Muscle of leg (tissue), 11 donors: ENCODE measurements around the gene UQCRQ. TPM values are rescaled to one million over a fixed set of nuclear protein-coding genes. Genes with fewer than 3 reads are reported as not detected.

ENCODE experiments used
- DNase-seq: peaks from one replicate; pipeline ENCODE4 v3.0.0; 2013
- H3K27ac ChIP-seq: one replicate; pipeline ENCODE4 v1.5.1; 2013; ENCODE audit warnings: mild to moderate bottlenecking, low read length, control low read depth
- H3K27me3 ChIP-seq: one replicate; pipeline ENCODE4 v1.6.1; 2013; ENCODE audit warnings: low read length; ENCODE audit not compliant: control insufficient read depth, insufficient read depth
- H3K36me3 ChIP-seq: one replicate; pipeline ENCODE4 v1.6.1; 2013; ENCODE audit warnings: low read length; ENCODE audit not compliant: control insufficient read depth, insufficient read depth
- H3K4me1 ChIP-seq: one replicate; pipeline ENCODE4 v1.6.1; 2013; ENCODE audit warnings: low read length; ENCODE audit not compliant: control insufficient read depth, insufficient read depth
- H3K4me3 ChIP-seq: one replicate; pipeline ENCODE4 v1.5.1; 2013; ENCODE audit warnings: low read length, control low read depth
- H3K9me3 ChIP-seq: replicated peaks from 2 replicates; pipeline ENCODE4 v1.6.1; 2013; ENCODE audit warnings: low read depth, low read length; ENCODE audit not compliant: control insufficient read depth
- WGBS: methylation state at CpG from one replicate; pipeline ENCODE4 v1.1.5; 2013; ENCODE audit warnings: missing lambda C conversion rate; ENCODE audit not compliant: insufficient coverage; 5-methylcytosine and 5-hydroxymethylcytosine counted together
- polyA plus RNA-seq, 8 donors: library from polyadenylated mRNA; unstranded; fragments of 120-200 nt; gene quantifications; one replicate each; pipeline versions ENCODE4 v1.2.1 to v1.2.3, GENCODE V29; 2013; ENCODE audit warnings: inconsistent platforms in 1 of 8, low replicate concordance in 1 of 8; ENCODE audit not compliant: insufficient read length in 8 of 8, insufficient read depth in 1 of 8
- total RNA-seq: library from RNA; stranded (reverse); fragments of 120-200 nt; gene quantifications from one replicate; pipeline ENCODE4 v1.2.4, GENCODE V29; 2013

Gene UQCRQ
- total and polyA plus RNA-seq, 9 donors, result 154 to 447 (median 195) TPM

- no peaks in the 10 kb centered on the region for H3K9me3 ChIP-seq
- H3K36me3 ChIP-seq, result no peaks in the 10 kb centered on the region
- peaks cover 25% of the 10 kb centered on the region for H3K4me1 ChIP-seq
- H3K27ac ChIP-seq, result no peak overlapping the region
- peaks cover 54% of the 10 kb centered on the region for H3K27me3 ChIP-seq
- peak; percentile 82 for DNase-seq
- H3K4me3 ChIP-seq, result peak overlapping the region; percentile 48
- WGBS, result 3% methylated on average over 75 of the region's 75 CpGs
These were observed 36.6 kb upstream of the UQCRQ start for GRCh38 chr5:132829742-132830435.

- DNase-seq, result peak; percentile 65
- Histone ChIP-seq H3K27ac (no peak within 1 kb of the TSS), H3K36me3 (no peaks in the 10 kb centered on the region), H3K4me1 (peaks cover 23% of the 10 kb centered on the region), H3K27me3 (peaks cover 49% of the 10 kb centered on the region), H3K9me3 (no peaks in the 10 kb centered on the region), H3K4me3 (peak within 1 kb of the TSS; percentile 48)
- 2% methylated on average over 78 of the region's 78 CpGs for WGBS
These were observed 35.9 kb upstream of the UQCRQ start, which contains the start of gene SHROOM1 for GRCh38 chr5:132830436-132831094. Gene SHROOM1 (minus strand): TSS chr5:132830647. CDS start chr5:132826140, 4,507 bp downstream.

- Histone ChIP-seq H3K36me3 (no peaks in the 10 kb centered on the region), H3K9me3 (no peaks in the 10 kb centered on the region), H3K4me1 (peaks cover 17% of the 10 kb centered on the region), H3K27me3 (peaks cover 45% of the 10 kb centered on the region), H3K27ac (no peak overlapping the region), H3K4me3 (peak overlapping the region; percentile 48)
- no peak for DNase-seq
- 84% methylated on average over 11 of the region's 15 CpGs for WGBS
These were observed 35.2 kb upstream of the UQCRQ start for GRCh38 chr5:132831095-132831860.

GRCh38 chr5:132832612-132833011, 33.8 kb upstream of the UQCRQ start:
- no peak for DNase-seq
- Histone ChIP-seq H3K27ac (no peak overlapping the region), H3K4me1 (peaks cover 15% of the 10 kb centered on the region), H3K9me3 (no peaks in the 10 kb centered on the region), H3K27me3 (peaks cover 35% of the 10 kb centered on the region), H3K36me3 (no peaks in the 10 kb centered on the region), H3K4me3 (no peak overlapping the region)
- WGBS, result 60% methylated on average over 5 of the region's 5 CpGs

- Histone ChIP-seq H3K27me3 (peaks cover 22% of the 10 kb centered on the region), H3K9me3 (no peaks in the 10 kb centered on the region), H3K36me3 (no peaks in the 10 kb centered on the region), H3K27ac (no peak overlapping the region), H3K4me1 (peaks cover 14% of the 10 kb centered on the region), H3K4me3 (no peak overlapping the region)
- WGBS, result 80% methylated on average over 1 of the region's 3 CpGs
- DNase-seq, result no peak
These were observed 32.4 kb upstream of the UQCRQ start for GRCh38 chr5:132834057-132834456.

GRCh38 chr5:132836852-132837251, 29.6 kb upstream of the UQCRQ start:
- WGBS, result 100% methylated on average over 1 of the region's 1 CpG
- Histone ChIP-seq H3K27ac (no peak overlapping the region), H3K9me3 (no peaks in the 10 kb centered on the region), H3K36me3 (no peaks in the 10 kb centered on the region), H3K4me1 (peaks cover 2% of the 10 kb centered on the region), H3K4me3 (no peak overlapping the region), H3K27me3 (no peaks in the 10 kb centered on the region)
- no peak for DNase-seq

- H3K27me3 ChIP-seq, result no peaks in the 10 kb centered on the region
- no peaks in the 10 kb centered on the region for H3K9me3 ChIP-seq
- no peaks in the 10 kb centered on the region for H3K36me3 ChIP-seq
- DNase-seq, result no peak
- H3K4me3 ChIP-seq, result no peak overlapping the region
- no peak overlapping the region for H3K27ac ChIP-seq
- no CpG with 5 or more reads among the region's 2 CpGs for WGBS
- H3K4me1 ChIP-seq, result peaks cover 2% of the 10 kb centered on the region
These were observed 28.6 kb upstream of the UQCRQ start for GRCh38 chr5:132837868-132838267.

- Histone ChIP-seq H3K4me1 (peaks cover 2% of the 10 kb centered on the region), H3K4me3 (no peak overlapping the region), H3K9me3 (no peaks in the 10 kb centered on the region), H3K27me3 (no peaks in the 10 kb centered on the region), H3K27ac (no peak overlapping the region), H3K36me3 (no peaks in the 10 kb centered on the region)
- WGBS, result 51% methylated on average over 2 of the region's 3 CpGs
- DNase-seq, result no peak
These were observed 27.7 kb upstream of the UQCRQ start for GRCh38 chr5:132838516-132839282.

GRCh38 chr5:132839426-132840301, 26.8 kb upstream of the UQCRQ start:
- Histone ChIP-seq H3K27ac (peak overlapping the region; percentile 60), H3K9me3 (no peaks in the 10 kb centered on the region), H3K36me3 (no peaks in the 10 kb centered on the region), H3K27me3 (no peaks in the 10 kb centered on the region), H3K4me1 (peaks cover 2% of the 10 kb centered on the region), H3K4me3 (no peak overlapping the region)
- DNase-seq, result no peak
- WGBS, result 66% methylated on average over 5 of the region's 8 CpGs
